ENCODE results near the gene COL21A1.

The COL21A1 gene

GRCh38 chr6:56244528-56245253, 2.7 kb downstream of the COL21A1 start:
- no peak for DNase-seq

GRCh38 chr6:56244089-56244488, 3.3 kb downstream of the COL21A1 start:
- no peak for DNase-seq

- DNase-seq, result no peak
These were observed 3.8 kb downstream of the COL21A1 start for GRCh38 chr6:56243518-56244070.

GRCh38 chr6:56242346-56242745, 5.0 kb downstream of the COL21A1 start:
- no peak for DNase-seq

GRCh38 chr6:56241124-56241802, 6.1 kb downstream of the COL21A1 start:
- no peak for DNase-seq

- no peak for DNase-seq
These were observed 9.0 kb downstream of the COL21A1 start for GRCh38 chr6:56238352-56238751.

- DNase-seq, result no peak
These were observed 12.1 kb downstream of the COL21A1 start for GRCh38 chr6:56235245-56235644.

GRCh38 chr6:56232436-56232835, 14.9 kb downstream of the COL21A1 start:
- DNase-seq, result no peak

- DNase-seq, result no peak
These were observed 15.6 kb downstream of the COL21A1 start for GRCh38 chr6:56231827-56232226.

- DNase-seq, result no peak
These were observed 16.3 kb downstream of the COL21A1 start for GRCh38 chr6:56230976-56231566.

- no peak for DNase-seq
These were observed 20.1 kb downstream of the COL21A1 start for GRCh38 chr6:56227071-56227879.

- no peak for DNase-seq
These were observed 23.4 kb downstream of the COL21A1 start for GRCh38 chr6:56223995-56224394.

GRCh38 chr6:56222499-56222898, 24.9 kb downstream of the COL21A1 start:
- DNase-seq, result no peak

- DNase-seq, result no peak
These were observed 27.3 kb downstream of the COL21A1 start for GRCh38 chr6:56220078-56220477.

GRCh38 chr6:56214703-56215101, 32.7 kb downstream of the COL21A1 start:
- no peak for DNase-seq

- no peak for DNase-seq
These were observed 33.2 kb downstream of the COL21A1 start for GRCh38 chr6:56214041-56214702.

- no peak for DNase-seq
These were observed 35.7 kb downstream of the COL21A1 start for GRCh38 chr6:56211724-56212123.

GRCh38 chr6:56204134-56204533, 43.2 kb downstream of the COL21A1 start:
- no peak for DNase-seq

GRCh38 chr6:56199956-56200355, 47.4 kb downstream of the COL21A1 start:
- no peak for DNase-seq

- no peak for DNase-seq
These were observed 53.5 kb downstream of the COL21A1 start for GRCh38 chr6:56193846-56194245.

GRCh38 chr6:56188429-56188828, 59.0 kb downstream of the COL21A1 start:
- no peak for DNase-seq

GRCh38 chr6:56187686-56188085, 59.7 kb downstream of the COL21A1 start:
- no peak for DNase-seq

Data from activated CD8-positive, alpha-beta memory T cell treated with anti-CD3 and anti-CD28 coated beads, Interleukin-2, amount 50 U/mL, for 48 hours (primary cell).